GM18858 (cell line): ENCODE results near the gene ZNHIT1.

Experiments
- ATAC-seq: cut with Tn5 transposase; IDR thresholded peaks from one replicate; pipeline ENCODE4 v1.9.1; 2021; ENCODE audit not compliant: unreplicated experiment

ZNHIT1 gene

GRCh38 chr7:101217388-101218235 lies at the start of gene ZNHIT1, which contains the start of gene PLOD3:
Gene ZNHIT1 (plus strand): TSS chr7:101218165. CDS start chr7:101218196, 31 bp downstream.
Gene PLOD3 (minus strand): TSS chr7:101217581. CDS start chr7:101217274, 307 bp downstream.
- no peak for ATAC-seq

- ATAC-seq = no peak
Observed at GRCh38 chr7:101168412-101169049, 49.4 kb upstream of the ZNHIT1 start.

- no peak for ATAC-seq
Observed at GRCh38 chr7:101169110-101169837, 48.7 kb upstream of the ZNHIT1 start.

GRCh38 chr7:101169838-101170551 lies 48.0 kb upstream of the ZNHIT1 start:
- no peak for ATAC-seq

GRCh38 chr7:101170617-101171441 lies 47.1 kb upstream of the ZNHIT1 start:
- no peak for ATAC-seq

GRCh38 chr7:101171442-101171837 lies 46.5 kb upstream of the ZNHIT1 start:
- ATAC-seq = no peak

GRCh38 chr7:101172005-101172853 lies 45.7 kb upstream of the ZNHIT1 start:
- no peak for ATAC-seq

- no peak for ATAC-seq
Observed at GRCh38 chr7:101172854-101173751, 44.9 kb upstream of the ZNHIT1 start.

- no peak for ATAC-seq
Observed at GRCh38 chr7:101173752-101174244, 44.2 kb upstream of the ZNHIT1 start.

GRCh38 chr7:101174322-101174854 lies 43.6 kb upstream of the ZNHIT1 start:
- no peak for ATAC-seq

GRCh38 chr7:101175664-101176063 lies 42.3 kb upstream of the ZNHIT1 start:
- ATAC-seq = no peak

- no peak for ATAC-seq
Observed at GRCh38 chr7:101177644-101178043, 40.3 kb upstream of the ZNHIT1 start.

GRCh38 chr7:101179117-101179516 lies 38.8 kb upstream of the ZNHIT1 start:
- ATAC-seq = no peak

GRCh38 chr7:101179713-101180112 lies 38.3 kb upstream of the ZNHIT1 start:
- no peak for ATAC-seq

GRCh38 chr7:101180130-101180755 lies 37.7 kb upstream of the ZNHIT1 start, which contains the start of gene NAT16:
Gene NAT16 (minus strand): TSS chr7:101180293. CDS start chr7:101174807, 5,486 bp downstream.
- ATAC-seq = no peak

- no peak for ATAC-seq
Observed at GRCh38 chr7:101185258-101185839, 32.6 kb upstream of the ZNHIT1 start.

- ATAC-seq = no peak
Observed at GRCh38 chr7:101186194-101186593, 31.8 kb upstream of the ZNHIT1 start.
